Fibroblast of mammary gland (primary cell): ENCODE results near the gene TSC2.

ENCODE experiments used
- DNase-seq: peaks from one replicate; pipeline ENCODE4 v3.0.0-alpha.2; 2010; ENCODE audit warnings: low read depth
- H3K4me3 ChIP-seq: 2 replicates; pipeline ENCODE4 v1.5.1; 2011; ENCODE audit warnings: low read depth, mild to moderate bottlenecking, low read length, moderate library complexity; ENCODE audit not compliant: control insufficient read depth
- TF ChIP-seq, protein P1 (sequence below): conservative IDR thresholded peaks from 2 replicates; pipeline ENCODE4 v1.5.1; 2011; ENCODE audit warnings: low read depth, low read length, inconsistent platforms; ENCODE audit not compliant: control insufficient read depth, insufficient read depth

Gene TSC2

DNA sequence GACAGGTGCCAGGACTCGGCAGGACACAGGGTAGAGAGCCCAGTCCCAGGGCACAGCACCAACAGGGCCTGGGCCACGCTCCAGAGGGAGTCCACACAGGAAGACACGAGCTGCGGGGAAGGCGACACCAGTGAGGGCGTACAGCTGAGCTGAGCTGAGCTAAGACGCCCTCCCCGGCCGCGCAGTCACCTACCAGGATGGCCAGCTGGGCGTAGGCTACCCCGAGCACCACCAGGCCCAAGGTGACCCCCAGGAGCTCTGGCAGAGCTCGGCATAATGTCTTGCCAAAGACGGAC, 42.6 kb downstream of the TSC2 start:
- TF ChIP-seq, protein P1, sequence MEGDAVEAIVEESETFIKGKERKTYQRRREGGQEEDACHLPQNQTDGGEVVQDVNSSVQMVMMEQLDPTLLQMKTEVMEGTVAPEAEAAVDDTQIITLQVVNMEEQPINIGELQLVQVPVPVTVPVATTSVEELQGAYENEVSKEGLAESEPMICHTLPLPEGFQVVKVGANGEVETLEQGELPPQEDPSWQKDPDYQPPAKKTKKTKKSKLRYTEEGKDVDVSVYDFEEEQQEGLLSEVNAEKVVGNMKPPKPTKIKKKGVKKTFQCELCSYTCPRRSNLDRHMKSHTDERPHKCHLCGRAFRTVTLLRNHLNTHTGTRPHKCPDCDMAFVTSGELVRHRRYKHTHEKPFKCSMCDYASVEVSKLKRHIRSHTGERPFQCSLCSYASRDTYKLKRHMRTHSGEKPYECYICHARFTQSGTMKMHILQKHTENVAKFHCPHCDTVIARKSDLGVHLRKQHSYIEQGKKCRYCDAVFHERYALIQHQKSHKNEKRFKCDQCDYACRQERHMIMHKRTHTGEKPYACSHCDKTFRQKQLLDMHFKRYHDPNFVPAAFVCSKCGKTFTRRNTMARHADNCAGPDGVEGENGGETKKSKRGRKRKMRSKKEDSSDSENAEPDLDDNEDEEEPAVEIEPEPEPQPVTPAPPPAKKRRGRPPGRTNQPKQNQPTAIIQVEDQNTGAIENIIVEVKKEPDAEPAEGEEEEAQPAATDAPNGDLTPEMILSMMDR = no peak
- no peak overlapping the region for H3K4me3 ChIP-seq
- DNase-seq = no peak

DNA sequence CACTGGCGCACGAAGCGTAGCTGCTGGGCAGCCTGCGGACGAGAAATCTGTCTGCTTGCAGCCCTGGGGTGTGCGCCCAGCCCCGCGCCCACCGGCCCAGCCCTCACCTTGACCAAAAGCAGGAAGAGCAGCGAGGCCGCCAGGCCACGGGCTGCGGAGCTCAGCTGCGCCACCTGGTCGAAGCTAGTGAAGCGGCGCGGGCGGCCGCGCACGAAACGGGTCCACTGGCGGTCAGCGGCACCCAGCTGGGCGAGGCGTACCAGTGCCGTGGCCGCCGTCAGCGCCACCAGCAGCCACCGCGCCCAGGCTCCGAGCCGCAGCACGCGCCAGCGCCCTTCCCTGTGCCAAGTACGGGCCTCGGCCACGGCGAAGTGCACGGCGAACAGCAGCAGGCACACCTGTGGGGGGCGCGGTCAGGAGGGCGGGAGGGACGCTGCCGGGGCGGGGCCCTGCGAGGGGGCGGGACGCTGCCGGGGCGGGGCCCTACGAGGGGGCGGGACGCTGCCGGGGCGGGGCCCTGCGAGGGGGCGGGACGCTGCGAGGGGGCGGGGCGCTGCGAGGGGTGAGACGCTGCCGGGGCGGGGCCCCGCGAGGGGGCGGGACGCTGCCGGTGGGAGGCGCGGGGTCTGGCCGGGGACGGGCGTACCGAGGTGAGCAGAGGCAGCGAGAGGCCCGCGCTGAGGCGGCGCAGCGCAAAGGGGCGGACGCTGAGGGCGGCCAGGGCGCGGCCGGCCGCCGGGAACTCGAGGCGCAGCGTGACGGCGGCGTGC, 43.2 kb downstream of the TSC2 start:
- DNase-seq = peak; percentile 31
- H3K4me3 ChIP-seq = no peak overlapping the region
- TF ChIP-seq, protein P1 = no peak

DNA sequence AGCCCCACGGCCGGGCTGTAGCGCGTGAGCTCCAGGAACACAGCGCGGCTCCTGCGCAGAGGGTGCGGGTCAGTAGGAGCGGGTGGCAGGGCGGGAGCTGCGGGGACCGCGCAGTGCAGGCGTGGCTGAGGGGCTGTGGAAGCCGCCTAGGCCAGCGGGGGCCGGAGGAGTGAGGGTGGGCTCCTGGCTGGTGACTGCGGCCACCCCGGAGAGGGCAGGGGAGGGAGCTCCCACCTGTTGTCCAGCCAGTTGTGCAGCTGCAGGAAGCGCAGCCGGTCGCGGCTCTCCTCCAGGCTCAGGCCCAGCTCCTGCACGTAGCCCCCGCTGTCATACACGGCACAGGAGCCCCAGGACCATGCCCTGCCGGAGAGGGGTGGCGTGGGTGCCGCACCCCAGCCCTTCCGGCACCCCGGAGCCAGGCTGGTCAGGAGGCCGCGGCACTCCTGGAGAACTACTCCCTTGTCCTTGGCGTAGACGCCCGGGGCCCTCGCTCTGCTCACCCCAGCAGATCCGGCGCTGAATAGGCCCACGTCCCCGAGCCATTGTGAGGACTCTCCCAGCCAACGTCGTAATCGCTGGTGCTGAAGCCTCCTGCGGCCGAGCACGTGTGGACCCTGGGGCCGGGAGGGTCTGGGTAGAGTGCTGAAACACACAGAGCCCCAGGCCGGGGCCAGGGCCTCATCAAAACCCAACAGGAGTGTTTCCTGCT, 43.9 kb downstream of the TSC2 start:
- TF ChIP-seq, protein P1 = no peak

DNA sequence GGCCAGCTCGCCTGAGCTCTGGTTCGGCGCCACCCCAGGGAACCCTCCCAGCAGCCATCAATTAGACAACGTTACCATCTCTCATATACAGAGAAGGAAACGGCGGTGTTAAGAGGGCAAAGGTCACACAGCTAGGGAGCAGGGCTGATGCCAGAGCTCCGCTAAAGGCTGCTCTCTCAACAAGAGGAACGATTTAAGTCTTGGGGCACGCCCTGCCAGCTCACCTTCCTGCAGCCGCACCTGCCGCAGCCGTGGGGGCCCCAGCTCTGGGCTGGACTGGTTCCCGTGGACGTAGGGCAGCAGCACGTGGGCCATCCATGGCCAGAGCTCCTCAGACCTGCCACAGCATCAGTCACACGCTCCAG, 44.5 kb downstream of the TSC2 start:
- no peak overlapping the region for H3K4me3 ChIP-seq
- DNase-seq = no peak
- TF ChIP-seq, protein P1 = no peak

More for the DNA sequence above, 43.9 kb downstream of the TSC2 start:
- DNase-seq = no peak
- H3K4me3 ChIP-seq = no peak overlapping the region

DNA sequence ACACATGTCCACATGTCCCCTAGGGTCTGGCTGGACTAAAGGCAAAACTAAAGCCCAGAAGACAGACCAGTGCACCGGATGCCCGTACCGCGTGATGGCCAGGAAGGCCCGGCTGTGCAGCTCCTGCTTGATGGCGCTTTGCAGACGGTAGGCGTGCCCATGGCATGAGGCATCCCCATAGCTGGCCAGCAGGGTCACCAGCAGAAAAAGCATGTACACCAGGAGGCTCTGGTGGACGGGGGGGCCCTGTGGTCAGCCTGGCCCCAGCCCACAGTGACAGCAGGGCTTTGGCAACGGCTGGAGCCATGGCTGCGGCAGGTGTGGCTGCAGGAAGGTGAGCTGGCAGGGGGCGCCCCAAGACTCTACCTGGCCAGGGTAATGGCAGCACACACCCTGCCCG, 45.1 kb downstream of the TSC2 start:
- DNase-seq = no peak
- TF ChIP-seq, protein P1 = no peak

DNA sequence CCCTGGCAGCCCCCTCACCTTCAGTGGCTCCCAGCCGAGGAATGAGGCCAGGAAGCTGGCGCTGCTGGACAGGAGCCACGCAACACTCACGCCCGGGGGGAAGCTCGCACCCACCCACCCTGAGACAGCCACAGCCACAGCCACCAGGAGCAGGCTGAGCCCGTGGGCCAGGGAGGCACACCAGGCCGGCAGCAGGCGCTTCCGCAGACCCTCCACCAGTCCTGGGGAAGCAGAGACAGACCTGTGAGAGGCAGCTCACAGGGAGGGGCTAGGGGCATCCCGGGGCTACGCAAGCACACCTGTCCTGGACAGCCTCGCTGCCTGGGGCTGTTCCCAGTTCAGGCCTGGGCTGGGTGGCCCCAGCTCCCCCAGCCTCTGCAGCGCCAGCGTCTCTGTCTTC, 46.0 kb downstream of the TSC2 start:
- TF ChIP-seq, protein P1 = no peak
- H3K4me3 ChIP-seq = no peak overlapping the region
- no peak for DNase-seq

More for the DNA sequence above, 45.1 kb downstream of the TSC2 start:
- no peak overlapping the region for H3K4me3 ChIP-seq
